ENCODE data around the gene SLC29A3. TPM values are rescaled to one million over a fixed set of nuclear protein-coding genes. Genes with fewer than 3 reads are reported as not detected.

SLC29A3 gene
- total RNA-seq, 1 experiment from 2014 or later = 35.7 TPM

GRCh38 chr10:71312811-71313789 lies 6.0 kb upstream of the SLC29A3 start:
- Histone ChIP-seq H3K4me2 (no peak overlapping the region), H3K9me2 (ENCODE audit: insufficient read depth) (no peaks in the 10 kb centered on the region), H3F3A (ENCODE audit: insufficient read depth, low read depth) (peaks cover 16% of the 10 kb centered on the region; the same call in 1 of the 2 replicates), H3K27me3 (ENCODE audit: insufficient read depth, low read depth) (no peaks in the 10 kb centered on the region), H3K79me2 (ENCODE audit: low read depth) (no peaks in the 10 kb centered on the region), H3K9me3 (ENCODE audit: insufficient read depth, low read depth) (no peaks in the 10 kb centered on the region), H3K4me1 (replicated peaks; ENCODE audit: insufficient read depth) (peaks cover 25% of the 10 kb centered on the region), H2AFZ (no peak overlapping the region), H3K36me3 (ENCODE audit: low read depth) (no peaks in the 10 kb centered on the region), H4K20me1 (ENCODE audit: insufficient read depth) (no peaks in the 10 kb centered on the region), H3K27ac (no peak overlapping the region), H3K4me3 (no peak overlapping the region)
- ChIA-PET CTCF (interaction anchor here (0.6 kb wide), 2 partner anchors 568 to 640 kb away, joined by 4 to 7 read pairs; no protein-coding TSS in a partner anchor), POLR2A (ENCODE audit: unreplicated experiment) (interaction anchor here (0.5 kb wide), 2 partner anchors 52 to 1034 kb away, joined by 4 read pairs; no protein-coding TSS in a partner anchor)
- DNase-seq = no peak
- TF ChIP-seq EZH2 (IDR thresholded peaks at IDR 0.05; ENCODE audit: low read depth) (no peak), CTCF (conservative IDR thresholded peaks at IDR 0.05) (no peak)
- intact Hi-C loops (cut with micrococcal nuclease; ENCODE audit: unreplicated experiment) = loop anchor here (5.0 to 10.0 kb wide), 3 partner anchors 499 to 1022 kb away; no protein-coding TSS in a partner anchor
- no TSS peak for BruUV-seq (replicated peaks)

GRCh38 chr10:71314028-71314693 lies 4.9 kb upstream of the SLC29A3 start:
- Histone ChIP-seq H4K20me1 (ENCODE audit: insufficient read depth) (no peaks in the 10 kb centered on the region), H3K4me2 (peak overlapping the region; percentile 57), H3K79me2 (ENCODE audit: low read depth) (no peaks in the 10 kb centered on the region), H3K27me3 (ENCODE audit: insufficient read depth, low read depth) (no peaks in the 10 kb centered on the region), H3K9me2 (ENCODE audit: insufficient read depth) (no peaks in the 10 kb centered on the region), H3K9me3 (ENCODE audit: insufficient read depth, low read depth) (no peaks in the 10 kb centered on the region), H3K36me3 (ENCODE audit: low read depth) (no peaks in the 10 kb centered on the region), H3K4me1 (replicated peaks; ENCODE audit: insufficient read depth) (peaks cover 14% of the 10 kb centered on the region), H3F3A (ENCODE audit: insufficient read depth, low read depth) (peaks cover 23% of the 10 kb centered on the region; the same call in 1 of the 2 replicates), H2AFZ (no peak overlapping the region), H3K4me3 (no peak overlapping the region), H3K27ac (no peak overlapping the region)
- ChIA-PET POLR2A (ENCODE audit: unreplicated experiment) (no interaction called here), CTCF (interaction anchor here (0.6 kb wide), 2 partner anchors 567 to 711 kb away, joined by 4 to 9 read pairs; no protein-coding TSS in a partner anchor)
- no peak for TF ChIP-seq EZH2 (IDR thresholded peaks at IDR 0.05; ENCODE audit: low read depth)
- peak; percentile 91 for TF ChIP-seq CTCF (conservative IDR thresholded peaks at IDR 0.05)
- no TSS peak for BruUV-seq (replicated peaks)
- DNase-seq = peak in 1 of 2 experiments; percentile 46
- intact Hi-C loops (cut with micrococcal nuclease; ENCODE audit: unreplicated experiment) = loop anchor here (1.0 to 10.0 kb wide), 6 partner anchors 382 to 1021 kb away; no protein-coding TSS in a partner anchor

- no TSS peak for BruUV-seq (replicated peaks)
- H3K4me3 ChIP-seq = no peak overlapping the region
- H4K20me1 ChIP-seq (ENCODE audit: insufficient read depth) = no peaks in the 10 kb centered on the region
- no peaks in the 10 kb centered on the region for H3K9me3 ChIP-seq (ENCODE audit: insufficient read depth, low read depth)
- H3F3A ChIP-seq (ENCODE audit: insufficient read depth, low read depth) = peaks cover 23% of the 10 kb centered on the region; the same call in 1 of the 2 replicates
- H3K4me1 ChIP-seq (replicated peaks; ENCODE audit: insufficient read depth) = peaks cover 16% of the 10 kb centered on the region
- CTCF ChIA-PET = interaction anchor here (0.6 to 1.2 kb wide), 4 partner anchors 82 to 710 kb away, joined by 3 to 9 read pairs (median 6); no protein-coding TSS in a partner anchor
- no peaks in the 10 kb centered on the region for H3K27me3 ChIP-seq (ENCODE audit: insufficient read depth, low read depth)
- POLR2A ChIA-PET (ENCODE audit: unreplicated experiment) = no interaction called here
- peak overlapping the region; percentile 57 for H3K4me2 ChIP-seq
- peaks cover under 1% of the 10 kb centered on the region for H3K79me2 ChIP-seq (ENCODE audit: low read depth)
- H3K27ac ChIP-seq = no peak overlapping the region
- no peaks in the 10 kb centered on the region for H3K36me3 ChIP-seq (ENCODE audit: low read depth)
- intact Hi-C loops (cut with micrococcal nuclease; ENCODE audit: unreplicated experiment) = loop anchor here (1.0 to 10.0 kb wide), 7 partner anchors 382 to 1020 kb away; no protein-coding TSS in a partner anchor
- no peak for DNase-seq
- TF ChIP-seq EZH2 (IDR thresholded peaks at IDR 0.05; ENCODE audit: low read depth) = no peak
- no peak for TF ChIP-seq CTCF (conservative IDR thresholded peaks at IDR 0.05)
- no peaks in the 10 kb centered on the region for H3K9me2 ChIP-seq (ENCODE audit: insufficient read depth)
- no peak overlapping the region for H2AFZ ChIP-seq
Observed at GRCh38 chr10:71314694-71315225, 4.3 kb upstream of the SLC29A3 start.
